ENCODE measurements around the gene MEGF6. TPM values are rescaled to one million over a fixed set of nuclear protein-coding genes. Genes with fewer than 3 reads are reported as not detected.

Gene MEGF6
- polyA plus RNA-seq, 1 donor (not counting 4 experiments of a cell fraction or from before 2014, with no cell fraction given), result 0.24 TPM

GRCh38 chr1:3459051-3459908 is 152.0 kb downstream of the MEGF6 start:
- Histone ChIP-seq H3K27ac (ENCODE audit: control insufficient read depth, insufficient read depth, low read length) (no peak overlapping the region), H3K9me1 (ENCODE audit: control insufficient read depth, extremely low read depth, insufficient read depth, low read length) (no peaks in the 10 kb centered on the region), H3K9ac (ENCODE audit: control insufficient read depth, extremely low read depth, insufficient read depth, low read length) (peak overlapping the region; percentile 47), H3K9me3 (ENCODE audit: control insufficient read depth, low read depth, low read length) (no peaks in the 10 kb centered on the region), H4K20me1 (ENCODE audit: control insufficient read depth, extremely low read depth, insufficient read depth, low read length) (no peaks in the 10 kb centered on the region), H3K4me3 (ENCODE audit: control insufficient read depth in 2 of 3, extremely low read depth in 1 of 3, insufficient read depth in 2 of 3, low read depth in 1 of 3, low read length in 3 of 3) (no peak overlapping the region), H3K4me2 (ENCODE audit: control insufficient read depth, extremely low read depth, insufficient read depth, low read depth, low read length) (peak overlapping the region; percentile 74), H3K36me3 (ENCODE audit: control insufficient read depth in 2 of 2, extremely low read depth in 1 of 2, insufficient read depth in 2 of 2, low read length in 2 of 2) (no peaks in the 10 kb centered on the region), H2AFZ (ENCODE audit: control insufficient read depth, low read length) (peak overlapping the region; percentile 40), H3K79me2 (ENCODE audit: control insufficient read depth, insufficient read depth, low read length) (no peaks in the 10 kb centered on the region), H3K4me1 (ENCODE audit: control insufficient read depth, extremely low read depth, insufficient read depth, low read length) (peaks cover 31% of the 10 kb centered on the region), H3K27me3 (ENCODE audit: control insufficient read depth, extremely low read depth, insufficient read depth, low read length) (no peaks in the 10 kb centered on the region)
- DNase-seq (ENCODE audit: low read depth, low spot score) (no peak), FAIRE-seq (no peak)
- dilution Hi-C loops (cut with MboI; ENCODE audit: extremely low pct_ligation_motif_present, low sequenced_read_pairs), result no loop called here
- TF ChIP-seq CTCF (optimal IDR thresholded peaks at IDR 0.05 in 1 of 3, IDR thresholded peaks at IDR 0.05 in 1 of 3, conservative IDR thresholded peaks at IDR 0.05 in 1 of 3; ENCODE audit: extremely low read depth in 1 of 3, insufficient read depth in 2 of 3, low read length in 3 of 3) (no peak), EZH2 (IDR thresholded peaks at IDR 0.05; ENCODE audit: low read length) (no peak)

GRCh38 chr1:3457910-3458883 is 153.1 kb downstream of the MEGF6 start:
- Histone ChIP-seq H4K20me1 (ENCODE audit: control insufficient read depth, extremely low read depth, insufficient read depth, low read length) (no peaks in the 10 kb centered on the region), H3K4me1 (ENCODE audit: control insufficient read depth, extremely low read depth, insufficient read depth, low read length) (peaks cover 38% of the 10 kb centered on the region), H3K27me3 (ENCODE audit: control insufficient read depth, extremely low read depth, insufficient read depth, low read length) (no peaks in the 10 kb centered on the region), H3K9ac (ENCODE audit: control insufficient read depth, extremely low read depth, insufficient read depth, low read length) (no peak overlapping the region), H3K4me2 (ENCODE audit: control insufficient read depth, extremely low read depth, insufficient read depth, low read depth, low read length) (no peak overlapping the region), H3K36me3 (ENCODE audit: control insufficient read depth in 2 of 2, extremely low read depth in 1 of 2, insufficient read depth in 2 of 2, low read length in 2 of 2) (no peaks in the 10 kb centered on the region), H3K9me1 (ENCODE audit: control insufficient read depth, extremely low read depth, insufficient read depth, low read length) (no peaks in the 10 kb centered on the region), H3K79me2 (ENCODE audit: control insufficient read depth, insufficient read depth, low read length) (no peaks in the 10 kb centered on the region), H3K4me3 (ENCODE audit: control insufficient read depth in 2 of 3, extremely low read depth in 1 of 3, insufficient read depth in 2 of 3, low read depth in 1 of 3, low read length in 3 of 3) (no peak overlapping the region), H2AFZ (ENCODE audit: control insufficient read depth, low read length) (no peak overlapping the region), H3K27ac (ENCODE audit: control insufficient read depth, insufficient read depth, low read length) (no peak overlapping the region), H3K9me3 (ENCODE audit: control insufficient read depth, low read depth, low read length) (no peaks in the 10 kb centered on the region)
- TF ChIP-seq CTCF (optimal IDR thresholded peaks at IDR 0.05 in 1 of 3, IDR thresholded peaks at IDR 0.05 in 1 of 3, conservative IDR thresholded peaks at IDR 0.05 in 1 of 3; ENCODE audit: extremely low read depth in 1 of 3, insufficient read depth in 2 of 3, low read length in 3 of 3) (no peak), EZH2 (IDR thresholded peaks at IDR 0.05; ENCODE audit: low read length) (no peak)
- DNase-seq (ENCODE audit: low read depth, low spot score) (no peak), FAIRE-seq (no peak)
- dilution Hi-C loops (cut with MboI; ENCODE audit: extremely low pct_ligation_motif_present, low sequenced_read_pairs), result no loop called here
